ENCODE measurements around the gene KLK4.

The KLK4 gene

DNA sequence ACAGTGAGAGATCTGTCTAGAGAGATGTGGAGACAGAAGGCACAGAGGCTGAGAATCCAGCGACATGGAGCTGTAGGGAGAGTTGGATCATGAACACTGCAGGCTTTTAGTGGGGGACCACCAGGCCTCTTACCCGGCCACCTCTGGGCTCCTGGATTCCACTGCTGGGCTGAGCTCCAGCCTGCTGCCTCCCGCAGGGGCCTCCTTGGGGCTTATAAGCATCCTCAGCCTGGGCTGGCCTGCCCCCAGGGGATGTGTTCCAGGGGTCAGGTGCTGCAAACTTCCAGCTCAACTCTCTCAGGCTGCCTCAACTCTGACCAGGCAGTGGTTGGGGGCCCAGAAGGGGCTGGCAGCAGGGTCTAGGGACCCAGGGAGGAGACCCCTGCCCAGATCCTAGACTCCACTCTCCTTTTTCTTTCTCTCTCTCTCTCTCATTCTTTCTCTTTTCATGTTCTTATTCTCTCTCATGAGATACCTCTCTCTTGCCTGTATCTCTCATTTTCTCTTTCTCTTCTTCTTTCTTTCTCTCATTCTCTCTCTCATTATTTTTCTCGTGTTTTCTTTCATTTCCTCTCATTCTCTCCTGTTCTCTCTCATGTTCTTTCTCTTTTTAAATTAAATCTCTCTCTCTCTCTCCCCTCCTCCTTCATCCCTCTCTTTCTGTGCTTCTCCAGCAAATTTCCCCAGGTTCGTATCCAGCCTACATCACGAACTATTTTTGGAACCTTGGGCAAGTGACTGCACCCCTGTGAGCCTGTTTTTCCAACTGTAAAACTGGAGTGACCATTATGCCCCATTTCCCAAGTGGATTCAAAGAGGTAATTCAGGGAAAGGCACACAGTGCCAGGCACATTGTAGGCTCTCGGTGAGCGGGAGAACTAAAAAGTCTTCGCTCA lies at the start of gene KLK4:
Gene KLK4, minus strand, starts transcription at position 190 of the 896 bp plus-strand sequence. CDS start 657 bp downstream, outside the sequence.
- no peak for DNase-seq (ENCODE audit: low spot score)

DNA sequence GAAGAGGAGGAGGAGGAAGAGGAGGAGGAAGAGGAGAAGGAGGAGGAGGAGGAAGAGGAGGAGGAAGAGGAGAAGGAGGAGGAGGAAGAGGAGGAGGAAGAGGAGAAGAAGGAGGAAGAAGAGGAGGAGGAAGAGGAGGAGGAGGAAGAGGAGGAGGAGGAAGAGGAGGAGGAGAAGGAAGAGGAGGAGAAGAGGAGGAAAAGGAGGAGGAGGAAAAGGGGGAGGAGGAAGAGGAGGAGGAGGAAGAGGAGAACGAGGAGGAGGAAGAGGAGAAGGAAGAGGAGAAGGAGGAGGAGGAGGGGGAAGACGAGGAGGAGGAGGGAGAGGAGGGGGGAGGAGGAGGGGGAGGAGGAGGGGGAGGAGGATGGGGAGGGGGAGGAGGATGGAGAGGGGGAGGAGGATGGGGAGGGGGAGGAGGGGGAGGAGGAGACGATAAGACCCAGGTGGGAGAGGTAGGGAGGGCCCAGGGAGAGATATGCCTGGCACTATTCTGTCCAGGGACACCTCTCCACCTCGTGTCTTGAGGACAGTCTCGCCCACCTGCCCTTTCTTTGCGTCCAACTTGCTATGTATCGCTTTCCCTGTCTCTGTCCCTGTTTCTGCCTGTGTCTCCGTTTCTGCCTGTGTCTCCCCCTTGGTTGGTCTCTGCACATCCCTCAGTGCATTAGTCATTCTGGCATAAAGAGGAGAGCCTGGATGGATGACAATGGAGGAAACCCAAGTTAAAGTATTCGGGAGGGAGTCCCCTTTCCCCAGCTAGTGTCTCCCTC lies 48.7 kb upstream of the KLK4 start:
- no peak for DNase-seq (ENCODE audit: low spot score)

DNA sequence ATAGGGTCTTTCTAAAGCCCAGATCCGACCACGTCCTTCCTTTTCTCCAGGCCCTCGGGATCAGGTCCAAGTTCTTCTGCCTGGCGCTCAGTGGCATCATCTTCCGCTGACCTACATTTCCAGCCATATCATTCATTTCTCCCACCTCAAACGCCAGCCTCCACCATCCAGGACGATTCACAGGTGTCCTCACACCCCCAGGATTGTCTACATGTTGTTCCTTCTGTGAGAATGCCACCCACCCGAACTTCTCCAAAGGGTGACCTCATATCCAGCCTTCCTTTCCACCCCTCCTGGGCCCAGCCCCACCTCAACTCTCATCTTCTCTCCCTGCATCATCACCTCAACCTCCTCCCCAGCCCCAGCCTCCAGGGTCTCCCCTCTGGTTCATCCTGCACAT lies 46.4 kb upstream of the KLK4 start:
- no peak for DNase-seq (ENCODE audit: low spot score)

- DNase-seq (ENCODE audit: low spot score) = no peak
Measured at GRCh38 chr19:50952910-50953309, 41.7 kb upstream of the KLK4 start, which contains the start of gene KLK5. KLK5 (minus strand) TSS chr19:50953038; CDS start chr19:50952657, 381 bp downstream.

DNA sequence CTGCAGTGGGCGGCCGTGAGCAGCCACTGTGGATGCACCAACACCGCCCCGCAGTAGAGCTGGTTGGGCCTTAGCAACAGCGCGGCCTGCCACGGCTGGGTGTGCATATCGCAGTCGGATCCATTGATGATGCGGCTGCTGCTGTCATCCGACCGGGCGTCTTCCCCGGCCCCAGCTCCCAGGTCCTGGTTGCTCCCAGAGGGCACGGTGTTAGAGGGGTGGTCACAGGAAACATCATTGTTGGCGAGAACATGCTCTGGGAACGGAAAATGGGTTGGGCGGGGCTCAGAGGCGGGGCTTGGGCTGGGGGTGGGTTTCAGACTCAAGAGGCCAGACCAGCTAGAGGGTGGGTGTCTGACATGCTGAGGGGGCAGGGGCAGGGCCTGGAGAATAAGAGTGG lies 38.7 kb upstream of the KLK4 start:
- no peak for DNase-seq (ENCODE audit: low spot score)

DNA sequence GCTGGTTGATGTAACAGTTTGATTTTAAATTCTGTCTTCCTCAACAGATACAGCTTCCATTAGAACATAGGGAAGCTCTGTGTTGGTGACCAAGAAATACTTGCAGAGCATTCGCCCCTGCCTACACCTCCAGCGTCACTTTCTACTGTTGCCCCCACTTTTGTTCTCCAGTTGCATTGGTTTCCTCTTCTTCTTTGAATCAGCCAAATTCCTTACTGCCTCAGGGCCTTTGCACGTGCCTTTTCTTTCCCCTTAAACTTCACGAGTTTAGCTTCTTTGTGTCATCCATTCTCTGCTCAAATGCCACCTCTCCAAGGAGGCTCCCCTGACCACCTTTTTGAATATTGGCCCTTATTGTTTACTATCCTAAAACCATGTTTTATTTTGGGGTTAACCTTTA lies 35.9 kb upstream of the KLK4 start:
- no peak for DNase-seq (ENCODE audit: low spot score)

GRCh38 chr19:50944795-50945194 lies 33.6 kb upstream of the KLK4 start:
- DNase-seq (ENCODE audit: low spot score) = no peak

DNA sequence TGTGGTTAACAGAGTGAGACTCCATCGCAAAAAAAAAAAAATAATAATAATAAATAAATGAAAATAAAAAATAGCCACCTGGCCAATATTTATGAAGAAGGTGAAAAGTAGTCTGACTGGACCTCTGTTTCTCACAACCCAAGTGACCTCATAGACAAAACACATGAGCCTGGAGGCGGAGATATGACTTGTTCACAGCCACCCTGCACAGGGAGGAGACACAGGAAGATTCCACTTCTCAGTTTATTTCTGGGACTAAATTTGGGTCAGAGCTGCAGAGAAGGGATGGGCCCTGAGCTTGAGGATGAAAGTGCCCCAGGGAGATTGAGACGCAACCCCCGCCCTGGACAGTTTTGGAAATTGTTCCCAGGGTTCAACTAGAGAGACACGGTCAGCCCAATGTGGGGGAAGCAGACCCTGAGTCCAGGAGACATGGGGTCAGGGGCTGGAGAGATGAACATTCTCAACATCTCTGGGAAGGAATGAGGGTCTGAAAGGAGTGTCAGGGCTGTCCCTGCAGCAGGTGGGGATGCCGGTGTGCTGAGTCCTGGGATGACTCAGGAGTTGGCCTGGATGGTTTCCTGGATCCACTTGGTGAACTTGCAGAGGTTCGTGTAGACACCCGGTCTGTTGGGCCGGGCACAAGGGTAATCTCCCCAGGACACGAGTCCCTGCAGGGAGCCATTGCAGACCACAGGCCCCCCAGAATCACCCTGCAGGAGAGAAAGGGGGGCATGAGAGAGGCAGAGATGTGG lies 32.1 kb upstream of the KLK4 start:
- DNase-seq (ENCODE audit: low spot score) = no peak

DNA sequence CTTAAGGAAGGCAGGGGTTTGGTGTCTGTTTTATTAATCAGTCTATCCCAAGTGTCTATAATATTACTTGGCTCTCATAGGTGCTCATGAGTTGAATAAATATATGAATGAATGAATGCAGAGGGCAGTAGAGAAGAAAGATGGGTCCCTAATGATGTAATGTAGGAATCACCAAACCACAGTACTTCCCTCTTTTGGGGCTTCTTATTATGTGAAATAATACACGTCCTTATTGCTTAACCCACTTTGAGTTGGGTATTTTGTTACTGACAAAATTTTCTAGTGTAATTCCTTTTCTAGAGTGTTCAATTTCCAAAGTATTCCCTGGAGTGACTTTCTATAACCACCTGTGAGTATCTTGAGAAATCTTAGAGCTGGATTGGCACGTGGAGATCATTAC lies 28.4 kb upstream of the KLK4 start:
- no peak for DNase-seq (ENCODE audit: low spot score)

GRCh38 chr19:50933640-50934039 lies 22.4 kb upstream of the KLK4 start:
- DNase-seq (ENCODE audit: low spot score) = no peak

- no peak for DNase-seq (ENCODE audit: low spot score)
Measured at GRCh38 chr19:50932690-50933083, 21.5 kb upstream of the KLK4 start.

DNA sequence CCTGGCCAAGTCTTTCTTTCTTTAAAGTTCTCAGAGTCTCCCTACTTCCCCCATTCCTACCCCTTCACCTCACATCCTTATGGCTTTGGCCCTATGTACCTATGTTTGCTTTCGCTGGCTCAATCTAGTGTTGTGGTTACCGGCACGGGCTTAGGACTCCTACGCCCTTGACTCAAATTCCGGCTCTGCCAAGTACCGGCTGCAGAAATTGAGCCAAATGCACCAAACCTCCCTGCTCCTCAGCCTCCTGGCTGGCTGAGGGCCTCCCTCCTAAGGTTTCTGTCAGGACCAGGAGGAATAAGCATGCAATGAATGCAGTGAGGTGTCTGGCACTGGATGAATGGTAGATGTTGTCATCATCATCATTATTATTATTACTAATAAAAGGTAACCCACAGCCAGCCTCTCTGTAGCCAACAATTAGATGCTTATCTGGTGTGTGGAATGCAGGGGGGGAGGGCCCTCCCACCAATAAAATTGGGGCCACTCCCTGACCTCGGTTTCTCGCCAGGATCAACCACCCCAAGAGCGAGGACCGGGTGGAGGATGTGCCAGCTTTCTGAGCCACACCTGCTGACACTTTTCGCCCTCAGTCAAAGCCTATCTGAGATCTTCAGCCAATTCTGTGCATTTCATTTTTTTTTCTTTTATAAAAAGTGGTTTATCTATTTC lies 21.0 kb upstream of the KLK4 start:
- no peak for DNase-seq (ENCODE audit: low spot score)

DNA sequence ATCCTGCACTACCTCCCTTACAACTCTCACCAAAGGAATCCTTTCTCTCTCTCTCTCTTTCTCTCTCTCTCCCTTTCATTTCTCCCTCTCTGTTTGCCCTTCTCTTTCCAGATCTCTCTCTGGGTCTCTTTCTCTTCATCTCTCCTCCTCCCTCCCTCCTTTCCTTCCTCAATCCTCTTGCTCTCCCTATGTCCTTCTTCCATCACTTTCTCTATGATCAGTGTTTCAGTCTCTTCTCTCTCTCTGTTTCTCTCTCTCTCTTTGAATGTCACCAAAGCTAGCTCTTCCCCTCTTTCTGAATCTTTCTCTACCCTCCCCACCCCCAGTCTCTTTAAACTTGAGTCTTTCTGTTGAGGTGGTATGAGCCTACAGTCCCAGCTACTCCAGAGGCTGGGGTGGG lies 19.8 kb upstream of the KLK4 start:
- no peak for DNase-seq (ENCODE audit: low spot score)

DNA sequence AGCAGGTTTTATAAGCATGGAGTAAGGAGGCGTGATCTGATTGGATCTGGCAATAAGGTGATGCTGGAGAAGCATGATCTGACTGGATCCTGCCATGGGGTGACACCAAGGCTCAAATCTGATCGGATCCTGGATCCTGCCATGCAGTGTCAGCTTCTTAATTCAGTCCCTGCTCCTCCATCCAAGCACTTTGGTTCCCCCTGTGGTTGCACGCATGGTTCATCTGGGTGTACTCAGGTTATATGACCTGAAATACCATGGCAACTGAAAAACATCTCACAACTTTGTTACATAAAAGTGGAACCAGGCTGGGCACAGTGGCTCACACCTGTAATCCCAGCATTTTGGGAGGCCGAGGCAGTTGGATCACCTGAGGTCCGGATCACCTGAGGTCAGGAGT lies 17.6 kb upstream of the KLK4 start:
- no peak for DNase-seq (ENCODE audit: low spot score)

DNA sequence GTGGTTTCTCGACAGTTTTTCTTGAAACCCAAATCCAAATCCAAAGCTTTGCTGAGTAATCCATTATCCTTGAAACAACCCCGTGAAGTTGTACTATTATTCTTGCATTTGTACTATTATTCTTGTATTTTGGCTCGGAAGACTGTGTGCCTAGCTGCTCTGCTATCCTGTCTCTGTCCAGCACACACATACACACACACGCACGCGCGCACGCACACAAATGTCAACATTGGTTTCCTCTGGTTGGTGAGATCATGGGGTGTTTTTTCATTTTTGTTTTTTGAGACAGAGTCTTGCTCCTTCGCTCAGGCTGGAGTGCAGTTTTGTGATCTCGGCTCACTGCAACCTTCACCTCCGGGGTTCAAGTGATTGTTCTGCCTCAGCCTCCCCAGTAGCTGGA lies 14.9 kb upstream of the KLK4 start:
- DNase-seq (ENCODE audit: low spot score) = no peak

DNA sequence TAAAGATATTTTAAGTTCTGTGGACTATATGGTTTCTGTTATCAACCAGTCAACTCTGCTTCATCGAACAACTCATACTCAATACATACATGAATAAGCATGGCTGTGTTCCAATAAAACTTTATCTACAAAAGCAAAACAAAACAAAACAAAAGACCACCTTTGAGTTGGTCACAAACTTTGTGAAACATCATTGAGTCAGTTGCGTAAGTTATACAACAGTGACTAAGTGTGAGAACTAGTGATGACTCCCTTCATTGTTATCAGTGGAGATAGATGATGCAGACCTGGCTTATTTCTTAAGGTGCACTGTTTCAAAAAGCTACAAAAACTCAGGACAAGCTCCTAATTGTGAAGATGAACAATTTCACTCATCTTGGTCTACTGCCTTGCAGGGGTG lies 14.5 kb upstream of the KLK4 start:
- no peak for DNase-seq (ENCODE audit: low spot score)

- DNase-seq (ENCODE audit: low spot score) = no peak
Measured at GRCh38 chr19:50924586-50924985, 13.4 kb upstream of the KLK4 start.

DNA sequence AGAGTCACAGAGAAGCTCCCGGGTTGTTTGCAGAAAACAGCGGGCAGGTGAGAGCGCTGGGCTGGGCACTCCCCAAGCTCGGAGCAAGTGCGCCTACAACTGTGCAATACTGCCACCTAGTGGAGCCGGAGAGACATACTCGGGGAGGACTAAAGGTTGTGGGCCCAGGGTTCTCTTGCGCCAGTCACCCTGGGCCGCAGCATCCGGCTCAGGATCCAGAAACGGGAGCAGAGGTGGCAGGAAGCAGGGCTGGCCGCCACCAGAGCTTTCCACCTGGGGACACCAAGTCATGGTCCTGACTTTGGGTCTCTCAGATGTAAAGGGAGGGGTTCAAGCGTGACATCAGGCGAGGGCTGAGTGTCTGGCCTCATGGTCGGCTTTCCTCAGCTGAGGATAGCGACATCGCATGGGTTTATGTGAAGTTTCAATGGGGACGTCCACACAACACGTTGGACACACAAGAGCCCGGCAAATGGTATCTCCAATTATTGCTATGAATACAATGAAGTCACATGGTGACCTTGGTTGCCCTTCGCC lies 11.2 kb upstream of the KLK4 start:
- peak; percentile 82 for DNase-seq (ENCODE audit: low spot score)

DNA sequence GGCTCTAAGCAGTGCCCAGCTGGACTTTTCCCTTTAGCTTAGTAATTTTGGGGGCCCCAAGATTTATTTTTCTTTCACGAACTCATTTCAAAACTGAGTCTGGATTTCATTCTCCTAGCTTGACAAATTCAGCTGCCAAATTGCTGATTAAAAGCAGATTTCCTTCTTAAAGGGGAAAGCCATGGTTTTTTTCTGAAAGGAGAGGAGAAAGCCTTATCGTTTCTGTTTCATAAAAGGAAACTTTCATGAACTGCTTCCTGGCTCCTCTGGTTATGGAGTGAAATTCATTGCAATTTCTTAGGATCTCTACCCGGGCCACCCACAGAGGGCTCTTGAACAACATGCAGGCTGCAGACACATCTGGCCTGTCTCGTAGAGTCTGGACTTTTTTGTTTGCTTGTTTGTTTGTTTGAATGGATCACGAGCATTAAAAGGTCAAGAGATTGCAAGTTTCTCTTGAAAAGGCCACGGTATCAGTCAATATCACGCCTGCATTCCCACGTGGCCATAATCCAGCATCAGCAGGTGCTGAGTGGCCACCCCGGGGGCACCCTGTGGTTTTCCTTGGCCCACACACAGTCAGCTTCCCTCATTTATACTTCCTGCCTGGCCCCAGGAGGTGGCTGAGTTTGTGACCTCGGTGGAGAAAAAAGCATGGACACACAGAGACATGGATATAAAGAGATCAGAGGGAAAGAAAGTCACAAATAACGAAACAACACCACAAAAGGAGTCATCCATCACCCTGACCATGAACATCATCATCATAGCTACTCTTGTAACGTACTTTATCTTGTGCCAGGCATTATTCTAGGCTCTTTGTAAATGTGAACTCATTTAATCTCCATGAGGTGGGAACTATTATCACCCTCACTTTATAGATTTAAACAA lies 10.5 kb upstream of the KLK4 start:
- no peak for DNase-seq (ENCODE audit: low spot score)

DNA sequence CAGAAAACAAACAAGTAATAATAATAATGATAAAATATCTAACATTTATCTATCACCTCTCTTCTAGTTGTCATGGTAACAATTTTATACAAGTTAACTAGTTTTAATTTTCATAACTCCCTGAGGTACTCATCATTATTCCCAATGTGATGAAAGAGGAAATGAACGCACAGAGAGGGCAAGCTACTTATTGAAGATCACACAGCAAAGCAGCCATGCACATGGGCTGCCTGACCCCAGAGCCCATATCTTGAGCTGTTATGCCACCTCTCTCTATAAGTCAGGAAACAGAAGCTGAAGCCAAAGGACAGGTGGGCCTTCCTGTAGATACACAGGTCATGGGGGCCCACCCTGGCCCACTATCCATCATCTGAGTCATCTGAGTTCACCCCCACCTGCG lies 4.9 kb upstream of the KLK4 start:
- no peak for DNase-seq (ENCODE audit: low spot score)
